ENCODE results near the gene OR4E1. TPM values are rescaled to one million over a fixed set of nuclear protein-coding genes. Genes with fewer than 3 reads are reported as not detected.

OR4E1 gene
- total RNA-seq, 2 donors from 2014 or later = not detected

DNA sequence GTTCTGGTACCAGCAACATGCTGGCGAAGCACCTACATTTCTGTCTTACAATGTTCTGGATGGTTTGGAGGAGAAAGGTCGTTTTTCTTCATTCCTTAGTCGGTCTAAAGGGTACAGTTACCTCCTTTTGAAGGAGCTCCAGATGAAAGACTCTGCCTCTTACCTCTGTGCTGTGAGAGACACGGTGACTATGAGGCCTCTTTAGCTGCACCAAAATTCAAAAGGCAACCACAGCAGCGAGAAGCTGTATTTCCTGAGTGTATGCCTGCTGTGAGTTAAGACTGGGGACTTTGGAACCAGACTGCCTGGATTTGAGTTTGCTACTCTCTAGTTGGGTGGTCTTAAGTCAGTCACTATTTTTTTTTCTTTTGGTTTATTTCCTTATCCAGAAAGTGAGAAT, 30.2 kb downstream of the OR4E1 start:
- Histone ChIP-seq H3K27me3 (ENCODE audit: control insufficient read depth, insufficient read depth, low read length, poor library complexity, severe bottlenecking) (no peaks in the 10 kb centered on the region), H3K27ac (ENCODE audit: low read depth, low read length) (no peak overlapping the region), H3K9ac (ENCODE audit: extremely low read depth, low read length, poor library complexity, severe bottlenecking) (no peak overlapping the region), H3K9me3 (ENCODE audit: control insufficient read depth, low read length) (no peaks in the 10 kb centered on the region), H3K36me3 (ENCODE audit: control insufficient read depth, insufficient read depth, low read length) (no peaks in the 10 kb centered on the region), H3K4me3 (ENCODE audit: low read length) (no peak overlapping the region), H3K4me1 (ENCODE audit: control insufficient read depth, insufficient read depth, low read length) (no peaks in the 10 kb centered on the region)
- peaks cover 3% of the 10 kb centered on the region for H3K4me1 Mint-ChIP-seq
- H3K27ac Mint-ChIP-seq = no peak overlapping the region
- no peak overlapping the region for H3K4me3 Mint-ChIP-seq
- TF ChIP-seq, protein P1, sequence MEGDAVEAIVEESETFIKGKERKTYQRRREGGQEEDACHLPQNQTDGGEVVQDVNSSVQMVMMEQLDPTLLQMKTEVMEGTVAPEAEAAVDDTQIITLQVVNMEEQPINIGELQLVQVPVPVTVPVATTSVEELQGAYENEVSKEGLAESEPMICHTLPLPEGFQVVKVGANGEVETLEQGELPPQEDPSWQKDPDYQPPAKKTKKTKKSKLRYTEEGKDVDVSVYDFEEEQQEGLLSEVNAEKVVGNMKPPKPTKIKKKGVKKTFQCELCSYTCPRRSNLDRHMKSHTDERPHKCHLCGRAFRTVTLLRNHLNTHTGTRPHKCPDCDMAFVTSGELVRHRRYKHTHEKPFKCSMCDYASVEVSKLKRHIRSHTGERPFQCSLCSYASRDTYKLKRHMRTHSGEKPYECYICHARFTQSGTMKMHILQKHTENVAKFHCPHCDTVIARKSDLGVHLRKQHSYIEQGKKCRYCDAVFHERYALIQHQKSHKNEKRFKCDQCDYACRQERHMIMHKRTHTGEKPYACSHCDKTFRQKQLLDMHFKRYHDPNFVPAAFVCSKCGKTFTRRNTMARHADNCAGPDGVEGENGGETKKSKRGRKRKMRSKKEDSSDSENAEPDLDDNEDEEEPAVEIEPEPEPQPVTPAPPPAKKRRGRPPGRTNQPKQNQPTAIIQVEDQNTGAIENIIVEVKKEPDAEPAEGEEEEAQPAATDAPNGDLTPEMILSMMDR (conservative IDR thresholded peaks at IDR 0.05) = no peak
- no peak for DNase-seq
- no peaks in the 10 kb centered on the region for H3K9me3 Mint-ChIP-seq
- H3K36me3 Mint-ChIP-seq (ENCODE audit: low read depth) = no peaks in the 10 kb centered on the region
- H3K27me3 Mint-ChIP-seq (ENCODE audit: insufficient read depth) = no peaks in the 10 kb centered on the region
- 74 to 82% methylated on average over 5 of the region's 5 CpGs for WGBS, 2 experiments (ENCODE audit: insufficient coverage in 1 of 2, insufficient read length in 1 of 2)

DNA sequence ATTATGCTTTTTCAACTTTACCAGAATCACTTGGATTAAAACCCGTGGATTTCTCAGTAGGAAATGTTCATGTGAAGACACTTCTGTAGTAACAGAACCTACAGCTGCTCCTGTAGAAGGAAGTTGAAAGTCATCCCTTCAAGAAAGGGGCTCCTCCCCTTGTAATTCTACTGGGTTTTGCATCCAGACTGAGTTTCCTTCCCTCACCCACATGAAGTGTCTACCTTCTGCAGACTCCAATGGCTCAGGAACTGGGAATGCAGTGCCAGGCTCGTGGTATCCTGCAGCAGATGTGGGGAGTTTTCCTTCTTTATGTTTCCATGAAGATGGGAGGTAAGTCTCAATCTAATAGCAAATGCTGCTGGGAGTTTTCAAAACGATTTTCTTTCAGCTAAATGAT, 30.9 kb downstream of the OR4E1 start:
- Mint-ChIP-seq H3K27ac (no peak overlapping the region), H3K4me3 (no peak overlapping the region), H3K27me3 (ENCODE audit: insufficient read depth) (no peaks in the 10 kb centered on the region), H3K36me3 (ENCODE audit: low read depth) (no peaks in the 10 kb centered on the region), H3K9me3 (no peaks in the 10 kb centered on the region), H3K4me1 (peaks cover 3% of the 10 kb centered on the region)
- 79 to 90% methylated on average over 2 to 3 of the region's 3 CpGs for WGBS, 2 experiments (ENCODE audit: insufficient coverage in 1 of 2, insufficient read length in 1 of 2)
- Histone ChIP-seq H3K9ac (ENCODE audit: extremely low read depth, low read length, poor library complexity, severe bottlenecking) (no peak overlapping the region), H3K27ac (ENCODE audit: low read depth, low read length) (no peak overlapping the region), H3K4me1 (ENCODE audit: control insufficient read depth, insufficient read depth, low read length) (no peaks in the 10 kb centered on the region), H3K36me3 (ENCODE audit: control insufficient read depth, insufficient read depth, low read length) (no peaks in the 10 kb centered on the region), H3K9me3 (ENCODE audit: control insufficient read depth, low read length) (no peaks in the 10 kb centered on the region), H3K4me3 (ENCODE audit: low read length) (no peak overlapping the region), H3K27me3 (ENCODE audit: control insufficient read depth, insufficient read depth, low read length, poor library complexity, severe bottlenecking) (no peaks in the 10 kb centered on the region)
- DNase-seq = no peak
- TF ChIP-seq, protein P1 (conservative IDR thresholded peaks at IDR 0.05) = no peak

DNA sequence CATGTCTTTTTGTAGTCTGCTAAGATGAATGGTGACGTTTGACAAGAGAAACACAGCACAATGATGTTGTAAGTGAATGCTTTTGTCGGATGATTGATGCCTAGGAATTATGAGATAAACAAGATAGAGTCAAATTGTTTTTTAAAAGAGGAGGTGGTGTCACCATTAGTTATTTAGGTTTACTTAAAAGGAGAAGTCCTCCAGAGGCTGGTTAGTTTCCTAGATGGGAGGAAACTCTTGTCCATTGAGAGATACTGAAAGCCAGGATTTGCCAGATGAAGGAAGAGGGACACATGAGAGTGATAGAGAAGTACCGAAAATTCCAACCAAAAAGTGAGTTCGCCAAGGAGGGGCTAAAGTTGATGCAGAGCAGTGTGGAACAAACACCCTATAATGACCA, 38.8 kb downstream of the OR4E1 start, which contains the start of gene OR10G2:
Gene OR10G2 (minus strand): TSS at position 101 of the 400 bp plus-strand sequence. CDS start 98 bp downstream, at position 3.
- no peak within 1 kb of the TSS for H3K4me3 Mint-ChIP-seq
- no peaks in the 10 kb centered on the region for H3K4me1 Mint-ChIP-seq
- peaks cover 2% of the 10 kb centered on the region for H3K9me3 Mint-ChIP-seq
- TF ChIP-seq, protein P1 (conservative IDR thresholded peaks at IDR 0.05) = no peak
- H3K9ac ChIP-seq (ENCODE audit: extremely low read depth, low read length, poor library complexity, severe bottlenecking) = no peak within 1 kb of the TSS
- no peaks in the 10 kb centered on the region for H3K9me3 ChIP-seq (ENCODE audit: control insufficient read depth, low read length)
- H3K36me3 ChIP-seq (ENCODE audit: control insufficient read depth, insufficient read depth, low read length) = no peaks in the 10 kb centered on the region
- H3K36me3 Mint-ChIP-seq (ENCODE audit: low read depth) = no peaks in the 10 kb centered on the region
- H3K4me3 ChIP-seq (ENCODE audit: low read length) = no peak within 1 kb of the TSS
- H3K27me3 ChIP-seq (ENCODE audit: control insufficient read depth, insufficient read depth, low read length, poor library complexity, severe bottlenecking) = no peaks in the 10 kb centered on the region
- no peak for DNase-seq
- no peak within 1 kb of the TSS for H3K27ac Mint-ChIP-seq
- no peak within 1 kb of the TSS for H3K27ac ChIP-seq (ENCODE audit: low read depth, low read length)
- H3K27me3 Mint-ChIP-seq (ENCODE audit: insufficient read depth) = no peaks in the 10 kb centered on the region
- WGBS, 2 experiments (ENCODE audit: insufficient coverage in 1 of 2, insufficient read length in 1 of 2) = 93 to 94% methylated on average over 3 to 4 of the region's 4 CpGs
- H3K4me1 ChIP-seq (ENCODE audit: control insufficient read depth, insufficient read depth, low read length) = no peaks in the 10 kb centered on the region
